Testis (tissue), 3 donors: ENCODE data around the gene FCHSD2. TPM values are rescaled to one million over a fixed set of nuclear protein-coding genes. Genes with fewer than 3 reads are reported as not detected.

Experiments
- DNase-seq: peaks from one replicate; pipeline ENCODE4 v3.0.0-alpha.2; 2019
- H3K27ac ChIP-seq, 2 donors: fragments of 200-600 bp; sonication (generic); one replicate each; pipeline ENCODE4 v1.5.1; 2019
- H3K27me3 ChIP-seq: fragments of 200-600 bp; sonication (generic); one replicate; pipeline ENCODE4 v1.5.1; 2019
- H3K36me3 ChIP-seq: fragments of 200-600 bp; sonication (generic); one replicate; pipeline ENCODE4 v1.5.1; 2017; ENCODE audit warnings: low read depth; ENCODE audit errors: missing control alignments
- H3K4me1 ChIP-seq: fragments of 200-600 bp; sonication (generic); one replicate; pipeline ENCODE4 v1.5.1; 2019
- H3K4me3 ChIP-seq, 2 donors: fragments of 200-600 bp; sonication (generic); one replicate each; pipeline ENCODE4 v1.5.1; 2017 to 2019
- H3K9me3 ChIP-seq: fragments of 200-600 bp; sonication (generic); one replicate; pipeline ENCODE4 v1.5.1; 2017
- POLR2A ChIP-seq: fragments of 450-650 bp; IDR thresholded peaks from one replicate; pipeline ENCODE4 v1.6.1; 2017; ENCODE audit warnings: antibody characterized with exemption, mild to moderate bottlenecking, moderate library complexity
- WGBS, 2 donors: methylation state at CpG; one replicate each; pipeline ENCODE4 v1.1.5; 2018; 5-methylcytosine and 5-hydroxymethylcytosine counted together
- intact Hi-C: fragments of 100-400 bp; cut with DNase I; formaldehyde crosslinking; loops from one replicate; pipeline ENCODE4 v1.15.1; 2023; ENCODE audit warnings: low total_unique reads
- polyA plus RNA-seq: library from polyadenylated mRNA; stranded (reverse); fragments of 350-450 nt; fragmentation: Illumina TruSeq; extraction: RNeasy Lipid Tissue Mini Kit (QIAGEN cat#74804); gene quantifications from one replicate; pipeline ENCODE4 v1.2.3, GENCODE V29; 2014; ENCODE audit warnings: low read depth, low replicate concordance; ENCODE audit not compliant: insufficient read depth
- total RNA-seq, 2 donors: library from RNA; depleted of rRNA; stranded (reverse); fragments of >200 nt; gene quantifications; one replicate each; pipeline ENCODE4 v1.2.3, GENCODE V29; 2016
- TF ChIP-seq, protein P1 (sequence below), 3 experiments: fragments of 450-650 bp in 2 of 3; fragments of 200-600 bp in 1 of 3; sonication (generic) in 1 of 3; IDR thresholded peaks; one replicate each; pipeline ENCODE4 v1.5.1; 2016 to 2019; ENCODE audit warnings: antibody characterized with exemption in 3 of 3, mild to moderate bottlenecking in 2 of 3, moderate library complexity in 1 of 3

FCHSD2 gene
- total and polyA plus RNA-seq, 3 donors from 2014 or later = 44.0 to 69.6 (median 65.9) TPM

DNA sequence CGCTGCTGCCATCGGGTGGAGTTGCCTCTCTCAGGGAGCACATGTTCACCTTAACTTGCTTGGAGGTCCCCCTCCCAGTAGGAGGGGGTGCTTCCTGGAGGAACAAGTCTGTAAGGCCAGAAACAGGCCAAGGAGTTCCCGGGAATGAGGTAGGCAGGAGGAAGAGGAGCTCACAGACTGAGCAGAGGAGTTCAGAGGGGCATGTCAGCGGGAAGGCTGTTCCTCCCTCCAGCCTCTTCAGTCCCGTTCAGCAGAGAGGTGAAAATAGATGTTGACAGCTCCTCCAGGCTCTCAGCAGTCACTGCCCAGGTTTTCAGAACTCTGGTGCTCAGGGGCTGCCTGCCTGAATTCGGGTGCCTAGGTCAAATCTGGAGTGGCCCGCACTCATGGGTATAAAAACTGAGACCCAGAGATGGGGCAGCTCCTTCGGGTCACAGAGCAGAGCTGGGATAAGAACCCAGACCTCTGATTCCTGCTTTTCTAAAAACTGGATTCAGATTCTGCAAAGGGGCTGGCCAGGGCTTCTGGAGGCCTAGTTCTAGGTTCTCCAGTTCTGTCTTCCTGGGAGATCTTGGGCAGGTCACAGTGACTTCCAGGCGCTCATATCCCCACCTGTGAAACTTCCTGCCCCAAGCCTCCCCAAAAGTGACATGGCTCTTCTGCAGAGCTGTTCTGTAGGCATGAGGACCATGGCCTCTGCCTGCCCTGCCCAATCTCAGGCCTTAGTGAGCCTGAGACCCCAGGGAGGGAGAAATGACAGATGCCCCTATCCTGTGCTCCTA is 309.6 kb downstream of the FCHSD2 start:
- H3K27me3 ChIP-seq = no peaks in the 10 kb centered on the region
- WGBS, 2 donors = 43 to 70% methylated on average over 6 to 9 of the region's 9 CpGs
- intact Hi-C loops = loop anchor here (5.0 kb wide), 1 partner anchor 345 kb away; no protein-coding TSS in a partner anchor
- H3K27ac ChIP-seq = peak overlapping the region; percentile 51 to 86
- H3K4me1 ChIP-seq = peaks cover 59% of the 10 kb centered on the region
- DNase-seq = no peak
- H3K4me3 ChIP-seq = no peak overlapping the region
- TF ChIP-seq POLR2A = no peak
- TF ChIP-seq, protein P1, sequence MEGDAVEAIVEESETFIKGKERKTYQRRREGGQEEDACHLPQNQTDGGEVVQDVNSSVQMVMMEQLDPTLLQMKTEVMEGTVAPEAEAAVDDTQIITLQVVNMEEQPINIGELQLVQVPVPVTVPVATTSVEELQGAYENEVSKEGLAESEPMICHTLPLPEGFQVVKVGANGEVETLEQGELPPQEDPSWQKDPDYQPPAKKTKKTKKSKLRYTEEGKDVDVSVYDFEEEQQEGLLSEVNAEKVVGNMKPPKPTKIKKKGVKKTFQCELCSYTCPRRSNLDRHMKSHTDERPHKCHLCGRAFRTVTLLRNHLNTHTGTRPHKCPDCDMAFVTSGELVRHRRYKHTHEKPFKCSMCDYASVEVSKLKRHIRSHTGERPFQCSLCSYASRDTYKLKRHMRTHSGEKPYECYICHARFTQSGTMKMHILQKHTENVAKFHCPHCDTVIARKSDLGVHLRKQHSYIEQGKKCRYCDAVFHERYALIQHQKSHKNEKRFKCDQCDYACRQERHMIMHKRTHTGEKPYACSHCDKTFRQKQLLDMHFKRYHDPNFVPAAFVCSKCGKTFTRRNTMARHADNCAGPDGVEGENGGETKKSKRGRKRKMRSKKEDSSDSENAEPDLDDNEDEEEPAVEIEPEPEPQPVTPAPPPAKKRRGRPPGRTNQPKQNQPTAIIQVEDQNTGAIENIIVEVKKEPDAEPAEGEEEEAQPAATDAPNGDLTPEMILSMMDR (IDR thresholded peaks at IDR 0.05) = no peak
- H3K36me3 ChIP-seq = no peaks in the 10 kb centered on the region
- no peaks in the 10 kb centered on the region for H3K9me3 ChIP-seq

DNA sequence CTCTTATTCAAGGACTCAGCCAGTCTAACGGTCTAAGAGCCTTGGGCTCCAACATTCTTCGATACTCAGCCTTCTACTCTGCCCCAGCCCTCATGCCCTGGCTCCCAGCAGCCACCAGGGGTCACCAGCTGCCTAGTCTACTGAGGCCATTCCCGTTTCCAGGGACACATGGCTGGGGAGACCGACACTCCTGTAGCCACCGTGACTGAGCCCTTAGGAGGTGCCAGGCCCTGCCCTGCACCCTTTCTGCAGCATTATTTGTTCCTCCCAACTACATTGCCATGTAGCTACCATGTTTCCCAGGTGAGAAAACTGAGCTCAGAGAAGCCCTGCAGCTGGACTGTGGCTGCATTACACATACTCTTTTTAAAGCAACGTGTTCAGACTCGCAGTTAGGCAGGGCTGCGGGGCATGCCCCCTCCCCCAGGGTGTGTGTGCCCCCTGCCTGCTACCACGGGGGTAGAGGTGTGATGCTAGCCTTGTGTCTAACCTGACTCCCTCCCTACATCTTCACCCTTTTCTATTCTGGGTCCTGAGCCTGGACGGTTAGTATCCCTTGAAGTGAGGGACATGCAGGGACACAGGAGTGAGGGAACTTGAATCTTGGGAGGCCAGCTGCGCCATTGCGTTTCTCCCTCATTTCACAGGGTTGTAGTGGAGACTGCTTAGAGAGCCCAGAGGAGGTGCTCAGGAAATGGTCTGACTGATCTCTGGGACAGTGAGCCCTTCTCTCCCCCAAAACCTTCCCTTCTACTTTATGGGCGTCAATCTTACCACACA is 310.4 kb downstream of the FCHSD2 start:
- WGBS, 2 donors = 47% methylated on average over 11 to 13 of the region's 13 CpGs

DNA sequence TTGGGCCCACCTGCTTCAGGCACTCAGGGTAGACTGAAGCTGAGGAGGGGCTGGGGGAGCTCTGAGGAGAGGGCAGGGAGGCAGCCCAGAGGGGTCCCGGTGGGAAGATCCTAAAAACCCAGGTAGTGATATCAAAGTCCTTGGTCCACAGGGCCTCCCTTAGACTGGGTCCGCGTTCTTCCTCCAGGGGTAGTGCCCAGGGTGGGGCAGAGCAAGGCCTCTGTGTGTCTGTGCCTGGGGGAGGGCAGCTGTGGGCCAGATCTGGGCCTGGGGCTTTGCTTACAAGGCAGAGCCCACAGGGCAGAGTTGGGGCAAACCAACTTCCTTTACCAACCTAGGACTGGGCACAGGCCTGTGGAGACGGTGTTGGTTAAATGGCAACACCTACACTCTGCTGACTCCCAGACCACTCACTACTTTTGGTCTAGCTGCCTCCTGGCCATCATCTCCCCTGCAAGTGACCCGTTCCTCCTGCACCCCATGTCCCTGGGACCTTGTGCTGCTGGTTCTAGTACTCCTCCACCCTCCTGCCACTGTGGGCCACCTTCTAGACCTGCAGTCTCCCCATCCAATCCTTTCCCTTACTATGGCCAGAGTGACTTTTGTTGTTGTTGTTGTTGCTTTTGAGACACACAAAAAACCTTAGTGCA is 312.1 kb downstream of the FCHSD2 start:
- Histone ChIP-seq H3K36me3 (no peaks in the 10 kb centered on the region), H3K27ac (no peak overlapping the region), H3K27me3 (no peaks in the 10 kb centered on the region), H3K4me1 (peaks cover 39% of the 10 kb centered on the region), H3K9me3 (no peaks in the 10 kb centered on the region), H3K4me3 (no peak overlapping the region)
- TF ChIP-seq, protein P1 (IDR thresholded peaks at IDR 0.05) = no peak
- no peak for TF ChIP-seq POLR2A
- WGBS, 2 donors = 87 to 96% methylated on average over 5 of the region's 5 CpGs
- no peak for DNase-seq
- intact Hi-C loops = loop anchor here (5.0 kb wide), 1 partner anchor 347 kb away; no protein-coding TSS in a partner anchor

More for the DNA sequence above, 310.4 kb downstream of the FCHSD2 start:
- H3K4me3 ChIP-seq = no peak overlapping the region
- no peaks in the 10 kb centered on the region for H3K36me3 ChIP-seq
- no peaks in the 10 kb centered on the region for H3K27me3 ChIP-seq
- H3K9me3 ChIP-seq = no peaks in the 10 kb centered on the region
- DNase-seq = peak; percentile 91
- peaks cover 56% of the 10 kb centered on the region for H3K4me1 ChIP-seq
- intact Hi-C loops = loop anchor here (5.0 kb wide), 1 partner anchor 346 kb away; no protein-coding TSS in a partner anchor
- peak overlapping the region; percentile 51 to 86 for H3K27ac ChIP-seq
- TF ChIP-seq, protein P1 (IDR thresholded peaks at IDR 0.05) = peak; percentile 81 to 95 (median 93)
- no peak for TF ChIP-seq POLR2A

DNA sequence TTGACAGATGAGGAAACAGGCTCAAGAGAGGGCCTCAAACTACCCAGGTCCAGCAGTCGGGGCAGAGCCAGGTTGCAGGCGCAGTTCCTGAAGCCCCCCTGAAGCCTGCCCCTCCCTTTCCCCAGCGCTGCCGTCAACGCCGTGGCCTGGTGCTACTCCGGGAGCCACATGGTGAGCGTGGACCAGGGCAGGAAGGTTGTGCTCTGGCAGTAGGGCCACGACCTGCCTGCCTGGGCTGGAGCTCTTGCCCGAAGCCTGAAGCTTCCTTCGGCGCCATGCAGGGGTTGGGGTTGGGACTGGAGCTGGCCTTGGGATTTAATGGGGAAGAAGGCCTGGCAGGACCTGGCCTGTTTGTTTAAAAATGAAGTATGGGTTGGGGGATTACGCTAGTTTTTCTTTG is 312.9 kb downstream of the FCHSD2 start:
- Histone ChIP-seq H3K4me1 (peaks cover 30% of the 10 kb centered on the region), H3K36me3 (no peaks in the 10 kb centered on the region), H3K4me3 (no peak overlapping the region), H3K27ac (no peak overlapping the region), H3K9me3 (no peaks in the 10 kb centered on the region), H3K27me3 (no peaks in the 10 kb centered on the region)
- intact Hi-C loops = no loop called here
- TF ChIP-seq, protein P1 (IDR thresholded peaks at IDR 0.05) = no peak
- no peak for TF ChIP-seq POLR2A
- DNase-seq = no peak
- WGBS, 2 donors = 92 to 97% methylated on average over 7 to 13 of the region's 13 CpGs
